NOMO-1 treated with DMSO at 0.1 percent for 48 hours (cell line): ENCODE measurements around the gene LHX3.
"Not testable (repeated sequence)": the region's sequence is repeated elsewhere in the genome, so short reads cannot be mapped to it uniquely, and the experiment has no call there.

Experiments
- DNase-seq: peaks from one replicate; lab custom pipeline; 2025; ENCODE audit not compliant: unreplicated experiment; lab: John Stamatoyannopoulos, UW

LHX3 gene

DNA sequence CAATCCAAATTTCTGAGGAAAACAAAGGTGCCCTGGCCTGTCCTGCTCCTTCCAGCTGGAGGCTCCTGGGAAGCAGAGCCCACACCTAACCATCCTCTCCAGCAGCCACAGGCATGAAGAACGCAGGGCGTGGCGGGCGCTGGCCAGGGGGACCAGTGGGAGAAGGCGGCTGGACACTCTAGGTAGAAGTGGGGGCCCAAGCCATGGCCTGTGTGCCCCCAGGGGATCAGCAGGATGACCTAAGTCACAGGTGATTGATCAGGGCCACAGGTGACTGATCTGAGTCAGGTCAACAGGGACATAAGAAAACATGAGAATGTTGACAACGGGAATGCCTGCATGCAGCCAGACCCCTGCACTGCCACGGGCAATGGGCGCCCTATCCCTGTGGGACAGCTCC, 37.3 kb upstream of the LHX3 start:
- DNase-seq, result no peak

DNA sequence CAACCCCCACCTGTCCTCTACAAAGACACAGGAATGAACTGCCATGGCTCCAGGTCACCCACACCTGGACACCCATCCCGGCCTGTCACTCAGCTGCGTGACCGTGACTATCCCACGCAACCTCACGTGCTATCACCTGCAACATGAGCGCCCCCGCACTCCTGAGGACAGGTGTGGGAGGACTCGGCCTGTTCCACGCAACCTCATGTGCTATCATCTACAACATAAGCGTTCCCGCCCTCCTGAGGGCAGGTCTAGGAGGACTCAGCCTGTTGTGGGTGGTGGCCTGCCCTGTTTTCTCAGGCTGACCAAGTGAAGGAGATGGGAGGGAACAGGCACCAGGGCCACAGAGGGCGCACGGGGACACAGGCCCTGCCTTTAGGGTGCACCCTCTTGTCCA, 36.6 kb upstream of the LHX3 start:
- no peak for DNase-seq

GRCh38 chr9:136240941-136241340, 36.0 kb upstream of the LHX3 start:
- no peak for DNase-seq

DNA sequence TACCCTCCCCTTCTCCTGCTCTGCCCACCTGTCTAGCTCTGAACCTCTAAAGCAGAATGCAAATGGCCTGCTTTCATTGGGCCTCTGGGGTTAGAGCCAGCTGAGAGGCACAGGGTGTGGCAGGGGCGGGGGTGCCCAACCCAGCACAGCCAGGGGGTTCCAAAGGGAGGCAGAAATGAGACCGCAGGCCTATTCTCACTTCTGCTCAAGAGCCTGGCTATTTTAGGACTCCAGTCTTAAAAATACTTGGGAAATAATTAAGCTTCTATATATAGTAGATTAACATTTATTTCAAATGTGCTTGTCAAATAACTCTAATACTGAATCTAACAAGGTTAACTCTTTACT, 35.0 kb upstream of the LHX3 start:
- peak; percentile 93 for DNase-seq

GRCh38 chr9:136239135-136239982, 34.4 kb upstream of the LHX3 start:
- no peak for DNase-seq

- no peak for DNase-seq
Observed at GRCh38 chr9:136238342-136238732, 33.4 kb upstream of the LHX3 start.

DNA sequence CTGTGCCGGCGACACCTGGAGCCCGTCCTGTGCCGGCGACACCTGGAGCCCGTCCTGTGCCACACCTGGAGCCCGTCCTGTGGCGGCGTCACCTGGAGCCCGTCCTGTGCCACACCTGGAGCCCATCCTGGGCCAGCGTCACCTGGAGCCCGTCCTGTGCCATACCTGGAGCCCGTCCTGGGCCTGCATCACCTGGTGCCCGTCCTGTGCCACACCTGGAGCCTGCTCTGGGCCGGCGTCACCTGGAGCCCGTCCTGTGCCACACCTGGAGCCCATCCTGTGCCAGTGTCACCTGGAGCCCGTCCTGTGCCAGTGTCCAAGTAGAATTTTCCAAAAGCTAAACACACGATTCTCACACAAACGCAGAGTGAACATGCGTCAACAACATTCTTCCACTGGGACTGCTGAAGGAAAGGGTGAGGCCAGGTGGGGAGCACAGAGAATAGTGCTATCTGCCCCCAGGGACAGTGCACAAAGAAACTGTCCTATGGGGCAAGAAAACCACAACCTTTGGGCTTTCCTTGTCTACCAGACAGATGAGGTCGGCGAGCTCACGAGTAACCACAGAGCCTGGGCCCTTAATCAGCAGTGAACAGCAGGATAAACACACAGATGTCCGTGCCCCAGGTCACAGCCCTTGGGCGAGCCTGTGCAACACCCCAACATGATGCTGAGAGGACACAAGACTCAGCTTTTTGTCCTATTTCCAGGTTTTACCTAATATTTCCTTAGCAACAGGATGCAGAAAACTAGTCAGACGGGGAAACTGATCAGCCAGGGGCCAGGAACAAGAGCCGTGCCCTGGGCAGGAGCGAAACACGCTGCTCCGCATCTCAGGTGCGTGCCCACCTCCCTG, 32.8 kb upstream of the LHX3 start:
- DNase-seq, result peak; percentile 23

- not testable (repeated sequence) for DNase-seq
Observed at GRCh38 chr9:136236471-136237410, 31.8 kb upstream of the LHX3 start.

GRCh38 chr9:136235709-136236455, 31.0 kb upstream of the LHX3 start:
- DNase-seq, result no peak

GRCh38 chr9:136235171-136235570, 30.2 kb upstream of the LHX3 start:
- DNase-seq, result no peak

GRCh38 chr9:136234597-136234996, 29.7 kb upstream of the LHX3 start:
- DNase-seq, result no peak

- DNase-seq, result no peak
Observed at GRCh38 chr9:136233868-136234267, 28.9 kb upstream of the LHX3 start.

DNA sequence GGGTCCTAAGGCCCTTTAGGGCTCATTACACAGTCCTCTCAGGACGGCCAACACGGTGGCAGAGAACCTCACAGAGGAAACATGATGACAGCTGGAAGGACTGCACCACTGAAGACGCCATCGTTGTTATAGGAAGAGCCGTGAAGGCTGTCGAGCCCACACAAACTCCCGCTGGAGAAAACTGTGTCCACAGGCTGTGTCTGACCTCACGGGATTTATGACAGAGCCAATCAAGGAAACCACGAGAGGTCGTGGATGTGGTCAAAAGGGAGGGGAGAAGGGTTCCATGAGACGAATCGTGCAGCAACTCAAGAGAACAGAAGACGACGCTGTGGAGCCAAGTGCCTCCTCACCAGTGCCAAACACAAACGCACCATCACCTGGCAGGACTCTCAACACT, 28.5 kb upstream of the LHX3 start:
- DNase-seq, result no peak

DNA sequence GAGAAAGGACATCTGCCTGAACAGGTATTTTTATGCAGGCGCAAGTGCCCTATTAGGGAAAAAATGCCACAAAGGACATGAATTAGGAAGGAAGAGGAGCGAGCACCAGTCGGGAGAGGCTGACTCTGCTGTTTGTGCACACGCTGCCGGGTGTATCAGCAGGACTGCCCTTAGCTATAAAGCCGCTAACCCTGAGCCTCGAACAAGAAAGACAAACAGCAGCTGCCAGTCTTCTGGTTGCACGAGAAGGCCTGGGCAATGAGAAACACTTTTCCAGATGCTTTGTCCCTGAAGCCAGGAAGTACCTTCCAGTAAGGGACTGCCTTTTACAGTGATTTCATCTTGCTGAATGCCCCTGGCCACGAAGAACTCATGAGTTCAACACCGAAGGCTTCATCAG, 28.0 kb upstream of the LHX3 start:
- DNase-seq, result no peak

GRCh38 chr9:136231478-136232297, 26.8 kb upstream of the LHX3 start:
- DNase-seq, result peak; percentile 98

GRCh38 chr9:136230773-136231172, 25.8 kb upstream of the LHX3 start:
- DNase-seq, result no peak

GRCh38 chr9:136230365-136230764, 25.4 kb upstream of the LHX3 start:
- DNase-seq, result no peak

GRCh38 chr9:136229096-136230065, 24.5 kb upstream of the LHX3 start:
- DNase-seq, result no peak
